SH-SY5Y (cell line): ENCODE measurements around the gene TGFBR3.

ENCODE experiments used
- GATA2 ChIP-seq: IDR thresholded peaks from 2 replicates; pipeline ENCODE4 v1.6.1; 2011; ENCODE audit warnings: mild to moderate bottlenecking, low read depth, low read length
- GATA3 ChIP-seq: IDR thresholded peaks from 2 replicates; pipeline ENCODE4 v1.6.1; 2011; ENCODE audit warnings: low read depth, mild to moderate bottlenecking, low read length, moderate library complexity

DNA sequence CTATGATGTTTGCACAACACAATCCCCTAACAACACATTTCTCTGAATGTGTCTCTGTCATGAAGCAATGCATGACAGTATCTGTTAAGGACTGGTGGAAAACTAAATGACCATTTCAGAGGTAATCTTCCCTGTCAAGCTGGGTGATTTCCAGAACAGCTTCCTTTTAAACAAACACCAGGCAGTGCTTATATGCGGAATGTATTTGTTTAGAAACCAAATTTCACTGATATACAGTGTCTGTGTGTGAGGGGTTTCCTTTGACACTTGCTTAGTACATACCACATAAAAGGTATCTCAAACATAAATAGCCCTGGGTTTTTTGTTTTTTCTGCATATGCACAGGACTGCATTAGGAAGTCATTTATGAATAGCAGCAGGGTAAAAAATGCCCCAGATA lies 95.6 kb downstream of the TGFBR3 start:
- no peak for TF ChIP-seq GATA2
- TF ChIP-seq GATA3: no peak
